Renal cortex interstitium (tissue), 11 donors: ENCODE measurements around the gene PLPPR1. TPM values are rescaled to one million over a fixed set of nuclear protein-coding genes. Genes with fewer than 3 reads are reported as not detected.
"Not testable (repeated sequence)": the region's sequence is repeated elsewhere in the genome, so short reads cannot be mapped to it uniquely, and the experiment has no call there.

ENCODE experiments used
- DNase-seq, 11 donors: peaks; one replicate each; pipeline ENCODE4 v3.0.0-alpha.2; 2013; ENCODE audit warnings: low read depth in 9 of 11, low spot score in 4 of 11; ENCODE audit errors: extremely low read depth in 1 of 11
- polyA plus RNA-seq, 3 donors: library from polyadenylated mRNA; unstranded; fragments of 120-200 nt; gene quantifications; one replicate each; pipeline ENCODE4 v1.2.1, GENCODE V29; 2013; ENCODE audit not compliant: insufficient read length in 3 of 3

Gene PLPPR1
- polyA plus RNA-seq, 3 donors, result 16.7 to 17.6 (median 16.8) TPM

- DNase-seq, result no peak
Observed at GRCh38 chr9:101094686-101095085, 66.2 kb downstream of the PLPPR1 start.

GRCh38 chr9:101097210-101097609 lies 68.7 kb downstream of the PLPPR1 start:
- no peak for DNase-seq

GRCh38 chr9:101098392-101098791 lies 69.9 kb downstream of the PLPPR1 start:
- DNase-seq, result no peak

GRCh38 chr9:101114317-101114716 lies 85.8 kb downstream of the PLPPR1 start:
- DNase-seq, result no peak

GRCh38 chr9:101115102-101115501 lies 86.6 kb downstream of the PLPPR1 start:
- DNase-seq, result no peak

GRCh38 chr9:101117161-101117560 lies 88.6 kb downstream of the PLPPR1 start:
- no peak for DNase-seq

- DNase-seq, result peak in 10 of 11 donors; percentile 13 to 46 (median 31)
Observed at GRCh38 chr9:101119206-101119819, 90.8 kb downstream of the PLPPR1 start.

- DNase-seq, result no peak
Observed at GRCh38 chr9:101121836-101122399, 93.4 kb downstream of the PLPPR1 start.

GRCh38 chr9:101126556-101126955 lies 98.0 kb downstream of the PLPPR1 start:
- no peak for DNase-seq

DNA sequence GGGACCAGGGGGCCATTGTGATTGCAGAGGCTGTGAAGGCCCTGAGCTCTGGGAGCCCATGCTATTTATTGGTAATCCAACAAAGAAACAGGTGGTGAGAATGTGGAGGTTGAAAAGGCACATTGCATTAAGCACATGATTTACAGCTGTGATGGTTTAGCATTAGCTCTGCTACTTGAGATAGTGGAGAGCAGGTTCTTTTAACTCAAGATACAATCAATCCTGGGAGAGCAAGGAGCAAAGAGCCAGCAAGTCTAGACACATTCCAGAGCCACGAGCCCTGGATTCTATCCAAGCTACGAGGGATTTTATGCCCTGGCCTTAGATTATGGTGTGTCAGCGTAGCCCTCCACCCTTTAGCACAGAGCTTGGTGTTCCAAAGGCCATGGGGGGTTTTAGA lies 98.8 kb downstream of the PLPPR1 start:
- not testable (repeated sequence) for DNase-seq

DNA sequence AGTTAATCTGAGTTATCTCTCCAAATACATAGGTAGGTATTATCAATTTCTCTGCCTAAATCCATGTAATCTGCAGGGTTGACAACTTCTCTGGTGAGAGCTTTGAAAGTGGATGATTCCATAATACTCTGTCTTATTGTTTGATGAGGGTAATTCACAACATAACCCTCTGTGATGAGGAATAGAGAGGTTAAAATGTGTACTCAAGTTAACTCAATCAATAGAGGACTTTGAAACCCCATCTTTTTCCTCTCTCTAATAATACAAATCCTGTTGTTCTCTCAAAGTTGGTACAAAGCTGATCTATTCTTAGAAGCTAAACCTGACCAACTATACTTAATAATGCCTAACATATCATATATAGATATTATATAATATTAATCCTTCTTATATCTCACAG lies 100.1 kb downstream of the PLPPR1 start:
- DNase-seq, result no peak

DNA sequence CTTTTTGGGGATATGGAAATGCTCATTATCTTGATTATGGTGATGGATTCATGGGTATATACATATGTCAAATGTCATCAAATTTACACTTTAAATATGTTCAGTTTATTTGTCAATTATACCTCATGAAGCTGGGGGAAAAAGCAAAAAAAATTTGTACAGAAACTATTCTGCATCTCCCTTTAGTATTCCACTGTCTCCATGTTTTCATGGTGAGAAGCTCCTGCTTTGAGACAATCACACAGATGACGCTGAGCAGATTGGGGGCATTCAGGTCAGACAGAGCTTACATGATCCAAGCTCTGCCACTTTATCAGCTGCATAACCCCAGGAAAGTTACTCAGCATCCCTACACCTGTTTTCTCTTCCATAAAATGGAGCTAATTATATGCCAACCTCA lies 101.5 kb downstream of the PLPPR1 start:
- no peak for DNase-seq

DNA sequence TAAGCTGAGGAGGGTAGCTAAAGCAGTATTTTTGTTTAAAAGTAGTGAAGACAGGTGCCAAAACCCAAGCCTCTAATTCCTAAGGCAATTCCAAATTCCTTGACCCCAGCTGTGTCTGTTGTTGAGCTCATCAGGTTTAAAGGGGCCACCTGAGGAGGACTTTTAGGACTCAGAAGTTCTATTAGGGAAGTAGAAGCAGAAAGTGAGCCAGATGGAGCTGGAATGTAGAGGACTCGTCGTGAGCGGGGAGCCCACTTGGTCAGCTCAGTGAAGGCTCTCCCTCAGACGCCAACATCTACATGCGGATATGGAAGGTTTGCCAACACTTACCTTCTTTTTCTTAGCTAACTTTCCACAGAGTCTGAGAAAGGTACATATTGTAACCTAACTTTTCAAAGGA lies 102.8 kb downstream of the PLPPR1 start:
- no peak for DNase-seq

- no peak for DNase-seq
Observed at GRCh38 chr9:101132801-101133200, 104.3 kb downstream of the PLPPR1 start.

DNA sequence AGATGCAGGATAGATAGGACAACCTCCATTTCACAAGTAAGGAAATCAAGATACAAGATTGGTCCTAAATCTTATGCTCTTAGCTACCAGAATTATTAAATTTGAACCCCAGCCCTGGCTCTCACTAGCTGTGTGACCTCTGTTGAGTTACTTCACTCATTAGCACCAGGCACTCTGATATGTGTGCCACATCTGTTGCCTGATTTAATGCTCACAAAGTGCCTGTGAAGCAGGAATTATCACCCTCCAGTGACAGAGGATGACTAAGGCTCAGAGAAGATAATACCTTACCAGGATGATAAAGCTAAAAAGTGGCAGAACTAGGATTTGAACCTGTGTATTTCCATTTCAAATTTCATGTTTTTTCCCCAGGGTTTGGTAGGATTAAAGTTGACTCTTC lies 110.0 kb downstream of the PLPPR1 start:
- no peak for DNase-seq

DNA sequence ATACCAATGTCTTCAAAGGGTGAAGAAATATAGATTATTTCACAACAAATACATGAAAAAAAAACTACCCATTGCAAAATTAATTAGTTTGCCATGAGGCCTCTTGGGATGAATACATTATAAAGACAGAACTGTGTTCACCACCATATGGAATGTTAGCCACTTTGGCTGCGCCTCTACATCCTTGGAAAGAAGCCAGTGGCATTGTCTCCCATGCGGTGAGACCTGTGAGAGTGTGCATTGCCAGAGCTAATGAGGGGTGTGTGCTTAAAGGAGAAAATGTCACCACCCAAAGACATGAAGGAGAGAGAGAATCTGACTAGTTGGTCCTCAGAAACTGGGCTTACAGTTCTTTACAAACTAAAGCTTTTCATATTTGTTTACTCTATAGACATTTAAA lies 110.6 kb downstream of the PLPPR1 start:
- DNase-seq, result no peak

DNA sequence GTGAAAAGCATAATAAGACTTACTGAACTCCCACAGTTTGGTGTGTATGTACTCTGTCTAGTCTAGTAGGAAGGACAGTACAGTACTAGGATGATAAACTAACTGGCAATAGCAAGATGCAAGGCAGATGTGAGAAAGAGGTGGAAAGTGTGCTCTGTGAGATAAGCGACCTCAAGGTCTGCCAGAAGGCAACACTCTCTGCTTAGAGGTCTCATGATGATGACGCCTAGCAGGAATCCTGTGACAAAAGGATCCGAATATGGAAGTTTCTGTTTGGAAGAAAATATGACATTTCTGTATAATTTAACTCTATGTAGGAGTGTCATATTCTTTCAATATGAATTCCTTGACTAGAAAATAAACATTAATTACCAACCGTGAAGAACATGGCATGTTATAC lies 112.2 kb downstream of the PLPPR1 start:
- no peak for DNase-seq

DNA sequence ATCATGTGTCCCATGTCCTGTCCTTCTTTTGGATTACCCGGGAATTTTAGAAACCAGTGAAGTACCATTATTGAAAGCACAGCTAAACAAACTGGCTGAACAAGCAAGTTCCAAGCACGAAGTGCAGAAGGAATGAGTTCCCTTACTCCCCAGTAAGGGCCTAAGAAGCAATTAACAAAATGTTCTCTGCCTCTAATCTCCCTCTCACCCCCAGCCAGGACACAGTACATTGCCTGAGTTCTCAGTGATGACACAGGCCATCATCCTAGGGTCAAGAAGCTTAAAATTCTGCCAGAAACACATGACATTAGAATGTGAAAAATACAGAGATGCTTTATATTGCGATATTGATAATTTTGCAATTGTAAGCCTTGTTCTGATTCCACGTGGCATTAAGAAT lies 118.0 kb downstream of the PLPPR1 start:
- no peak for DNase-seq

- DNase-seq, result no peak
Observed at GRCh38 chr9:101148344-101148743, 119.8 kb downstream of the PLPPR1 start.

- DNase-seq, result no peak
Observed at GRCh38 chr9:101158361-101158760, 129.8 kb downstream of the PLPPR1 start.

GRCh38 chr9:101162231-101162630 lies 133.7 kb downstream of the PLPPR1 start:
- no peak for DNase-seq
